ENCODE measurements around the gene BSND.

GRCh38 chr1:55049271-55049913, 50.7 kb downstream of the BSND start:
- TF ChIP-seq CTCF (conservative IDR thresholded peaks at IDR 0.05; ENCODE audit: low read depth, low read length) = no peak
- no peak for TF ChIP-seq EZH2phosphoT487 (IDR thresholded peaks at IDR 0.05; ENCODE audit: borderline replicate concordance, low read length)

Measured in PC-3 (cell line).